ENCODE measurements around the gene SLC5A1.

DNA sequence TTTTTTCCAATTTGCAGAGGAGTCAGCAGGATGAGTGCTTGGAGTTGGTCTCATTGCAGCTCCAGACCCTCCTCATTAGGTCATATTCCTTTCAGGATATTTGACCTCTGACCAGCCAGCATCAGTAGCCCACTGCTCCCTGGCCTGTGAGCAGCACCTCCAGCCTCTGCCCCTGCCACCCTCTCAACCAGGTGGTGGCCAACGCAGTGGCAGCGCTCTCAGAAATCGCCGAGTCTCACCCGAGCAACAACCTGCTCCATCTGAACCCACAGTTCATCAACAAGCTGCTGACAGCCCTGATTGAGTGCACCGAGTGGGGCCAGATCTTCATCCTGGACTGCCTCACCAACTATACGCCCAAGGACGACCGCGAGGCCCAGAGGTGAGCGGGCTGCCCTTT, 89.1 kb downstream of the SLC5A1 start:
- TF ChIP-seq CTCF (conservative IDR thresholded peaks at IDR 0.05; ENCODE audit: low read depth, low read length) (no peak), EZH2 (IDR thresholded peaks at IDR 0.05; ENCODE audit: low read length, unreplicated experiment) (no peak)
